Measurements from ENCODE around the gene LYPD5.
"Not testable (repeated sequence)": the region's sequence is repeated elsewhere in the genome, so short reads cannot be mapped to it uniquely, and the experiment has no call there.

The LYPD5 gene, protein sequence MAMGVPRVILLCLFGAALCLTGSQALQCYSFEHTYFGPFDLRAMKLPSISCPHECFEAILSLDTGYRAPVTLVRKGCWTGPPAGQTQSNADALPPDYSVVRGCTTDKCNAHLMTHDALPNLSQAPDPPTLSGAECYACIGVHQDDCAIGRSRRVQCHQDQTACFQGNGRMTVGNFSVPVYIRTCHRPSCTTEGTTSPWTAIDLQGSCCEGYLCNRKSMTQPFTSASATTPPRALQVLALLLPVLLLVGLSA

DNA sequence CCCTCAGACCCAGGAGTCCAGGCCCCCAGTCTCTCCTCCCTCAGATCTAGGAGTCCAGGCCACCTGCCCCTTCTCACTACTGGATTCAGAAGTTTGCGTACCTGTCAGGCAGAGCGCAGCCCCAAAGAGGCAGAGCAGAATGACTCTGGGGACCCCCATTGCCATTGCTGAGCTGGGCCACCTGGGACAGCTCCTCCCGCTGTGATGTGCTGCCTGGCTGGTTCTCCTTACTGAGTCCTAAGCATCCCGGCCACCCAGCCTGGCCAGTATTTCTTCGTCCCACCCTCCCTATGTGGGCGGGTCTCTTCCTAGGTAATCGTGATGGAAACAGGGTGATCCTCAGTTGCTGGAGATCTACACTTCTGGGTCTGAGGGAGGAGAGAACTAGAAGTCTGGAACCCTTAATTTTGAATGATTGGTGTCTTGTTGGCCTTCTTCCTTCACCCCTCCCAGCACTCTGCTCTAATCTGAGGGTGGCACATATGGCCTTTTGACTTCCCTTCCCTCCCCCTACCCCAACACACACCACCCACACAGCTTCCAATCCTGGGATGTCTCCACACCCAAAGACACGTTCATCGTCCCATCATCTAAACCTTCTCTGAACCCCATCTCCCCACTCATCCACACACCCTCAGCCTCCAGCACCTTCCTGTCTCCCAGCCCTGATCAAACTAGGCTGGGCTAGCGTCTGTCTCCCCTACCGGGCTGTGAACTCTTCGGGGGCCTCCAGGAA lies at the start of gene LYPD5:
Gene LYPD5, minus strand, starts transcription at position 232 of the 736 bp plus-strand sequence. Its CDS starts 67 bp downstream, at position 165.
- H3K4me3 ChIP-seq (ENCODE audit: low read length) = no peak within 1 kb of the TSS
- no peak for TF ChIP-seq ZNF274 (IDR thresholded peaks at IDR 0.05; ENCODE audit: low read depth, low read length)

DNA sequence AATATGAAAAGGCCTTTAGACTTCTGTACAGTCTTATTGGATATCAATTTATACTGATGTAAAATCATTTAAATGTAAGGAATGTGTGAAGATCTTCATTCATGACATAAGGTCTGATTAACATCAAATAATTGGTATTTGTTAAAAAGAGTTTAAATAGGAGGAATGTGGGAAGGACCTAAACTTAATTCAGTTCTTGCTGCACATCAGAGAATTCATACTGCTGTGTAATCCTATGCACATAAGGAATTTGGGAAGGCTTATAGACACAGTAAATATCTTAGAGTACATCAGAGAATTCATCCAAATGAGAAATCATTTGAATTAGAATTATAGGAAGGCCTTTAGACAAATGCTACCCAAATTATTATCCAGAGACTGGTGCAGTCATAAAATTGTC lies 46.6 kb upstream of the LYPD5 start:
- TF ChIP-seq ZNF274 (IDR thresholded peaks at IDR 0.05; ENCODE audit: low read depth, low read length) = no peak
- no peak overlapping the region for H3K4me3 ChIP-seq (ENCODE audit: low read length)

DNA sequence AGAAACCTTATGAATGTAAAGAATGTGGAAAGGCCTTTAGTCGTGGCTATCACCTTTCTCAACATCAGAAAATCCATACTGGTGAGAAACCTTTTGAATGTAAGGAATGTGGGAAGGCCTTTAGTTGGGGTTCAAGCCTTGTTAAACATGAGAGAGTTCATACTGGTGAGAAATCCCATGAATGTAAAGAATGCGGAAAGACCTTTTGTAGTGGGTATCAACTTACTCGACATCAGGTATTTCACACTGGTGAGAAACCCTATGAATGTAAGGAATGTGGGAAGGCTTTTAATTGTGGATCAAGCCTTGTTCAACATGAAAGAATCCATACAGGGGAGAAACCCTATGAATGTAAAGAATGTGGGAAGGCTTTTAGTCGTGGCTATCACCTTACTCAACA lies 45.6 kb upstream of the LYPD5 start:
- H3K4me3 ChIP-seq (ENCODE audit: low read length) = no peak overlapping the region

DNA sequence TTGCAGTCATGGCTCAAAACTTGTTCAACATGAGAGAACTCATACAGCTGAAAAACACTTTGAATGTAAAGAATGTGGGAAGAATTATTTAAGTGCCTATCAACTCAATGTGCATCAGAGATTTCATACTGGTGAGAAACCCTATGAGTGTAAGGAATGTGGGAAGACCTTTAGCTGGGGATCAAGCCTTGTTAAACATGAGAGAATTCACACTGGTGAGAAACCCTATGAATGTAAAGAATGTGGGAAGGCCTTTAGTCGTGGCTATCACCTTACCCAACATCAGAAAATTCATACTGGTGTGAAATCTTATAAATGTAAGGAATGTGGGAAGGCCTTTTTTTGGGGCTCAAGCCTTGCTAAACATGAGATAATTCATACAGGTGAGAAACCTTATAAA lies 45.0 kb upstream of the LYPD5 start:
- no peak overlapping the region for H3K4me3 ChIP-seq (ENCODE audit: low read length)
- peak; percentile 86 for TF ChIP-seq ZNF274 (IDR thresholded peaks at IDR 0.05; ENCODE audit: low read depth, low read length)

More for the DNA sequence above, 45.6 kb upstream of the LYPD5 start:
- TF ChIP-seq ZNF274 (IDR thresholded peaks at IDR 0.05; ENCODE audit: low read depth, low read length) = no peak

DNA sequence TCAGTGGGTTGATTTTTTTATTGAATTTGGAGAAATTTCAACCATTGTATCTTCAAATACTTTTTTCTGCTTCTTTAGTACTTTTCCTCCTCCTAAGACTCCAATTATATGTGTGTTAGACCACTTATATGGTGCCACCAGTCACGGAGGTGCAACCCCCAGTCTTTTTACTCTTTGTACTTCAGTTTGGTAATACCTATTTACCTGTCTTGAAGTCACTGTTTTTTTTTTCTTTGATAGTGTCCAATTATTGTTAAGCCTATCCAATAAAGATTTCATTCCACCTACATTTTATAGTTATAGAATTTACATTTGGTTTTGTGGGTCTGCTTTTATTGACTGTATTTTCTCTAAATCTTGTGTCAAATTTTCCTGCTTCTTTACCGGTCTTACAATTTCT lies 39.8 kb upstream of the LYPD5 start:
- no peak overlapping the region for H3K4me3 ChIP-seq (ENCODE audit: low read length)
- no peak for TF ChIP-seq ZNF274 (IDR thresholded peaks at IDR 0.05; ENCODE audit: low read depth, low read length)

DNA sequence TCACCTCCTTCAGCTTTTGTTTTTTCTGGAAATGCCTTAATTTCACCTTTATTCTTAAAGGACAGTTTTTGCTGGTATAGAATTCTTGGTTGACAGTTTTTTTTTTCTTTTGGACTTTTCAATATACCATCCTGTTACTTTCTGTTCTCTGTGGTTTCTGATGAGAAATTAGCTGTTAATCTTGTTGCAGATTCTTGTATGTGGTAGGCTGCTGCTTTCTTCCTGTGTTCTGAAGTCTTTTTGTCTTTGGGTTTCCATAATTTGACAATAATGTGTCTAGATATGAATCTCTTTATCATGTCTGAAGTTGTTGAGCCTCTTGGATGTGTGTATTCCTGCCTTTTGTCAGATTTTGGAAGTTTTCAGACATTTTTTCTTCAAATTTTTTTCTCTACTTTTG lies 36.9 kb upstream of the LYPD5 start:
- TF ChIP-seq ZNF274 (IDR thresholded peaks at IDR 0.05; ENCODE audit: low read depth, low read length) = no peak
- no peak overlapping the region for H3K4me3 ChIP-seq (ENCODE audit: low read length)

DNA sequence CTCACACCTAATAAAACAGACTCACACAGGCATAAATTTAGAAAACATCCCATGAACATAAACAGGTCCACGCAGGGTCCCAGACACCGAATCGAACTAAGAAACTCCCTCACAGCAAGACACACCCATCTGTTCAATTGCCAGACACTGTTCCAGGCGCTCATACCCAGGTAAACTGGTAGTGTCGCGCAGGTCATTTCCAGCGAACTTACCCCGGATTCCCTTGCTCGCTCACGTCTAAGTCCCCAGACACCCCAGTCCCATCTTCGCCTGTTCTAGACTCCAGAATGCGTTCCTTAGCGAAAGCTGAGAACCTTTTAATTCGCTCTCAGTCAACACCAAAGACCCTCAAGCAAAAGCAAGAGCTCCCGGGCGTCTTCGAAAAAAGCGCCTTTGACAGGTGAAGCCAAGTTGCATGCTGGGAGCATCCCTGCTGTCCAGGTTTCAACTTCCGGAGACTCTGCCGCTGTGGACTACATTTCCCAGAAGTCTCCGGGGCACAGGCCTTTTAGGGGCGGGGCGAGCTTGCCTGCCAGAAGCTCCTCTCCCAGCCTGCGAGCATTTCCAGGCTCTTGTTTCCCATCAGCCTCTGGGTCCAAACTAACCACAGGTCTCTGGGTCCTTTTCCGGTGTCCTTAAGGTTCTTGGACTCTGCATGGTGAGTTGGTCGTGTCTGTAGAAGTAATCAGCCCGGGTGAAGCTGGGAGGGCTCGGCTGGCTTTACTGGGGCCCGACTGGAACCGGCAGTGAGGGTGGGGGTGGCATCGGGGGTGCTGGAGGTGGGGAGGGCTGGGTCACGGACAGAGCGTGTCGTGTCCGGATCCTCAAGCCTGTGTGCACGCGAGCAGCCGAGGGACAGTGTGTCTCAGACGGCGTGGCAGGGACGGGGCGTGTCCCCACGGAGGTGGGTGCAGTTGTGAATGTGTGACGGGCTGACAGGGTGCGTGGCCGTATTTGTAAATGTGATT lies 24.8 kb upstream of the LYPD5 start, which contains the start of gene ZNF283:
Gene ZNF283, plus strand, starts transcription at position 535 of the 968 bp plus-strand sequence. CDS start 6,184 bp downstream, outside the sequence.
- peak within 1 kb of the TSS; percentile 67 for H3K4me3 ChIP-seq (ENCODE audit: low read length)
- no peak for TF ChIP-seq ZNF274 (IDR thresholded peaks at IDR 0.05; ENCODE audit: low read depth, low read length)

DNA sequence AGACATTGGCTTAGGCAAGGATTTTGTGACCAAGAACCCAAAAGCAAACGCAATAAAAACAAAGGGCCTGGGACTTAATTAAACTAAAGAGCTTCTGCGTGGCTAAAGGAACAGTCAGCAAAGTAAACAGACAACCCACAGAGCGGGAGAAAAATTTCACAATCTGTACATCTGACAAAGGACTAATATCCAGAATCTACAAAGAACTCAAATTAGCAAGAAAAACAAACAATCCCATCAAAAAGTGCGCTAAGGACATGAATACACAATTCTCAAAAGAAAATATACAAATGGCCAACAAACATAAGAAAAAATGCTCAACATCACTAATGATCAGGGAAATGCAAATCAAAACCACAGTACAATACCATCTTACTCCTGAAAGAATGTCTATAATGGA lies 22.3 kb upstream of the LYPD5 start:
- not testable (repeated sequence) for H3K4me3 ChIP-seq (ENCODE audit: low read length)

DNA sequence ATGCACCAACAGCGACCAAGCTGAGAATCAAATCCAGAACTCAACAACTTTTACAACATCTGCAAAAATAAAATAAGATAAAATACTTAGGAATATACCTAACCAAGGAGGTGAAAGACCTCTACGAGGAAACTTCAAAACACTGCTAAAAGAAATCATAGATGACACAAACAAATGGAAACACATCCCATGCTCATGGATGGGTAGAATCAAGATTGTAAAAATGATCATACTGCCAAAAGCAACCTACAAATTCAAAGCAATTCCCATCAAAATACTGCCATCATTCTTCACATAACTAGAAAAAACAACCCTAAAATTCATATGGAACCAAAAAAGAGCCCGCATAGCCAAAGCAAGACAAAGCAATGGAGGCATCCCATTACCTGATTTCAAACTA lies 21.6 kb upstream of the LYPD5 start:
- H3K4me3 ChIP-seq (ENCODE audit: low read length) = not testable (repeated sequence)

DNA sequence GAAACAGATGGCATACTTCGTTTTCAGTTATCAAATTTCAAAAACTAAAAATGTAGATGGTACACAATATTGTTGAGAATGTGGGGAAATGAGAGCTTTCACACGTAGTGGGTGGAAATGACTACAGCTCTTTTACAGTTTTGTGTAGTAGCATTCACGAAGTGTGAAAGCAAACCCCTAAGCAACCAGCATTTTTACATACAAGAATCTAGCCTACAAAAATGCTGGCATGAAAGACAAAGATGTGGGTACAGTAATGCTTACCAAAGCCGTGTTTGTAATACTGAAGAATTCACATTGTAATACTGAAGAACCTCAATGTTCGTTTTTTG lies 18.6 kb upstream of the LYPD5 start:
- peak overlapping the region; percentile 45; the same call in 1 of the 2 replicates for H3K4me3 ChIP-seq (ENCODE audit: low read length)

DNA sequence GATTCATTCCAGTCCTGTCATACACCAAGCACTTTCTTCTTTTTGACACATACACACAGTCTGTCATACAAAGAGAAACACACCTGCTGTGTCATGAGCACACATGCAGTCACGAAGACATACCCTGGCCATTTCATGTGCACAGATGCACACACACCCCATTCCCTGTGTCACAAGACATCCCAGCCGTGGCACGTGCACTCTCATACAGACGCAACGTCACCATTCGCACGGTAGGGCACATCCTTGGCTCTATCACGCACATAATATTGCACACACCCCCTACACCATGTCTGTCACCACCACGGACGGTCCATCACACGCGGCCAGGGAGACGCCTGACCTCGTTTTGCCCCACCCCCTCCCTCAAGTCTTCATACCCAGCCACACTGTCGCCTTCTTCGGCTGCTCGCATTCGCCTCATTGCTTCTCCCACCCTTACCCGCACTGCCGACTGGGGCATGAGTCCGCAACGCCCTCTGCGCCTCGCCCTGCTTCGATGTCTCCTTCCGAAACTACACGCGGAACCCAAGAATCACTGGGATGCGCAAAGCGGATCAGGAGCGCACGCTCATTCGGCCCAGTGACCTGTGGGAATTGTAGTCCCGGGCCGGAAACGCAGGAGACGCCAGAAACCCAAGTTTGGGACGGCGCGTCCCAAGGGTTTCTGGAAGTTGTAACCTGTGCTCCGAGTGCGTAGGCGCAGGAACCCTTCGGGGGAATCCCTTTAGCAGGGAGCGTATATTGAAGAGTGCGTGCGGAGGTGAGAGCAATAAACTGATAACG lies 18.0 kb upstream of the LYPD5 start:
- peak overlapping the region; percentile 45; the same call in 1 of the 2 replicates for H3K4me3 ChIP-seq (ENCODE audit: low read length)
- TF ChIP-seq ZNF274 (IDR thresholded peaks at IDR 0.05; ENCODE audit: low read depth, low read length) = no peak

More for the DNA sequence above, 18.6 kb upstream of the LYPD5 start:
- no peak for TF ChIP-seq ZNF274 (IDR thresholded peaks at IDR 0.05; ENCODE audit: low read depth, low read length)

DNA sequence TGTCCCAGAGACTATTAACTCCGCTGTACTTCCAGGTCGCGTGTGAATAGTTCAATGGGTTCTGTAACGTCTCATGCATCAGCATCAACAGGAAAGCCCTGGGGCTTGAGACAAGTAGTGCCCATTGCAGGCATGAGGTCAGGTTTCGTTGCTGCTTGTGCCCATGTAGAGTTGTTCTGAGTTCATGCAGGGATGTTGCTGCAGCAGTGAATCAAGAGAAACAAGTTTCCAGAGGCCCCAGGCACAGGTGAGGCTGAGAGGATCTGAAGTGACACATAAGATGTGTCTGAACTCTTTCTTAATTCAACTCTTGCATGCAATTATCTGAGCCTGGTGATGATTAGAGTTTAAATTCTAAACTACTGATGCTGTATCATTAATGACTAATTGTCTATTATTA lies 16.3 kb upstream of the LYPD5 start:
- H3K4me3 ChIP-seq (ENCODE audit: low read length) = no peak overlapping the region
- TF ChIP-seq ZNF274 (IDR thresholded peaks at IDR 0.05; ENCODE audit: low read depth, low read length) = no peak

DNA sequence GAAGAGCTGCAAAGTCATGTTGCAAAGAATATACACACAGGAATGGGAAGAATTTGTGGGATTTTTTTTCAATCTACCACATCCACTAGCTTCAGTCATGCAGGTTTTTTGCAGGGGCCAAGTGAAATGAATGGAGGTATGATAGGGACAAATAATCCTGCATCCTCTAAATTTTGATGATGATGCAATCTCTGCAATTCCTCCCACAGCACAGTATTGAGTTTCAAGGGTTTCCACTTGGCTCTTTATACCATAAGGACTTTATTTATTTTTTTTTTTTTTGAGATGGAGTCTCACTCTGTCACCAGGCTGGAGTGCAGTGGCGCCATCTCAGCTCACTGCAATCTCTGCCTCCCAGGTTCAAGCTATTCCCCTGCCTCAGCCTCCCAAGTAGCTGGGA lies 15.2 kb upstream of the LYPD5 start:
- H3K4me3 ChIP-seq (ENCODE audit: low read length) = not testable (repeated sequence)

Data from GM08714 (cell line).